ENCODE measurements around the gene TEPSIN.

The TEPSIN gene

GRCh38 chr17:81250286-81251093 lies 11.6 kb upstream of the TEPSIN start:
- no peak overlapping the region for H3K4me3 ChIP-seq (ENCODE audit: low read depth, low read length)

GRCh38 chr17:81249223-81250040 lies 10.6 kb upstream of the TEPSIN start:
- H3K4me3 ChIP-seq (ENCODE audit: low read depth, low read length): no peak overlapping the region

- H3K4me3 ChIP-seq (ENCODE audit: low read depth, low read length): no peak overlapping the region
These were observed 9.8 kb upstream of the TEPSIN start for GRCh38 chr17:81248649-81249048.

- H3K4me3 ChIP-seq (ENCODE audit: low read depth, low read length): no peak overlapping the region
These were observed 8.6 kb upstream of the TEPSIN start for GRCh38 chr17:81247339-81247990.

- H3K4me3 ChIP-seq (ENCODE audit: low read depth, low read length): no peak overlapping the region
These were observed 8.0 kb upstream of the TEPSIN start for GRCh38 chr17:81246679-81247338.

GRCh38 chr17:81246343-81246670 lies 7.5 kb upstream of the TEPSIN start:
- no peak overlapping the region for H3K4me3 ChIP-seq (ENCODE audit: low read depth, low read length)

GRCh38 chr17:81245665-81246342 lies 6.9 kb upstream of the TEPSIN start:
- no peak overlapping the region for H3K4me3 ChIP-seq (ENCODE audit: low read depth, low read length)

- no peak overlapping the region for H3K4me3 ChIP-seq (ENCODE audit: low read depth, low read length)
These were observed 6.3 kb upstream of the TEPSIN start for GRCh38 chr17:81245024-81245664.

- H3K4me3 ChIP-seq (ENCODE audit: low read depth, low read length): no peak overlapping the region
These were observed 5.6 kb upstream of the TEPSIN start for GRCh38 chr17:81244358-81245023.

- H3K4me3 ChIP-seq (ENCODE audit: low read depth, low read length): no peak overlapping the region
These were observed 4.4 kb upstream of the TEPSIN start for GRCh38 chr17:81243333-81243664.

GRCh38 chr17:81242421-81243332 lies 3.8 kb upstream of the TEPSIN start:
- no peak overlapping the region for H3K4me3 ChIP-seq (ENCODE audit: low read depth, low read length)

- no peak overlapping the region for H3K4me3 ChIP-seq (ENCODE audit: low read depth, low read length)
These were observed 3.0 kb upstream of the TEPSIN start for GRCh38 chr17:81241648-81242420.

GRCh38 chr17:81241203-81241602 lies 2.3 kb upstream of the TEPSIN start:
- no peak overlapping the region for H3K4me3 ChIP-seq (ENCODE audit: low read depth, low read length)

GRCh38 chr17:81240761-81241160 lies 1.9 kb upstream of the TEPSIN start:
- H3K4me3 ChIP-seq (ENCODE audit: low read depth, low read length): no peak overlapping the region

- peak overlapping the region; percentile 84 for H3K4me3 ChIP-seq (ENCODE audit: low read depth, low read length)
These were observed 1.1 kb upstream of the TEPSIN start for GRCh38 chr17:81239714-81240555.

- H3K4me3 ChIP-seq (ENCODE audit: low read depth, low read length): peak overlapping the region; percentile 84
These were observed 403 bp downstream of the TEPSIN start for GRCh38 chr17:81238490-81238814.

All from iPS-11a (cell line).